HepG2 (cell line): Measurements from ENCODE around the gene SUPT4H1. TPM values are rescaled to one million over a fixed set of nuclear protein-coding genes. Genes with fewer than 3 reads are reported as not detected.

ENCODE experiments used
- ATAC-seq: fragments of 200-7000 bp; cut with Tn5 transposase; 3 replicates; pipeline ENCODE4 v1.9.1; 2020; ENCODE audit warnings: mild to moderate bottlenecking, moderate library complexity
- BruUV-seq: library from RNA; stranded (reverse); fragments of 400-500 nt; replicated peaks from 2 replicates; lab custom pipeline; 2021; lab: Mats Ljungman, UMichigan
- CTCF ChIA-PET: fragments of 300-600 bp; formaldehyde crosslinking; extraction: SDS; loops from one replicate; lab custom pipeline; 2021; ENCODE audit warnings: low total read pairs, inconsistent platforms, low intra/inter-chr PET ratio; lab: Yijun Ruan, JAX
- POLR2A ChIA-PET: fragments of 350-600 bp; sonication (Branson Sonifier 250); formaldehyde crosslinking; loops from one replicate; lab custom pipeline; 2020; ENCODE audit warnings: antibody characterized with exemption, inconsistent platforms; lab: Yijun Ruan, JAX
- DNase-seq: peaks from one replicate; pipeline ENCODE4 v3.0.0-alpha.2; 2015; ENCODE audit warnings: low spot score
- FAIRE-seq: peaks from 3 replicates; lab custom pipeline; 2011; peaks lifted over from hg19 to GRCh38; lab: Jason Lieb, UNC
- H2AFZ ChIP-seq: one replicate; pipeline ENCODE4 v1.6.1; 2011; ENCODE audit warnings: low read length, inconsistent platforms
- H3K27ac ChIP-seq: fragments of 300-600 bp; 3 replicates; pipeline ENCODE4 v1.8.0; 2011; ENCODE audit warnings: mixed run types, mild to moderate bottlenecking, mixed read lengths, low read length, inconsistent platforms; ENCODE audit not compliant: insufficient read depth; ENCODE audit errors: extremely low read length
- H3K27me3 ChIP-seq, 2 experiments: fragments of 200-600 bp in 1 of 2; 2 replicates in 1 of 2; 3 replicates in 1 of 2; pipeline versions ENCODE4 v1.6.0 to v1.8.0; 2011; ENCODE audit warnings: low read length in 2 of 2, mild to moderate bottlenecking in 2 of 2, moderate library complexity in 2 of 2, inconsistent platforms in 1 of 2; ENCODE audit not compliant: insufficient read depth in 2 of 2, control insufficient read depth in 1 of 2
- H3K36me3 ChIP-seq, 2 experiments: fragments of 200-600 bp in 1 of 2; replicated peaks in 1 of 2; 2 replicates in 1 of 2; 3 replicates in 1 of 2; pipeline versions ENCODE4 v1.5.1 to v1.8.0; 2011; ENCODE audit warnings: low read length in 2 of 2, inconsistent platforms in 1 of 2; ENCODE audit not compliant: insufficient read depth in 2 of 2, control insufficient read depth in 1 of 2
- H3K4me1 ChIP-seq: 2 replicates; pipeline ENCODE4 v1.5.1; 2012; ENCODE audit warnings: low read length, inconsistent platforms; ENCODE audit not compliant: insufficient read depth
- H3K4me2 ChIP-seq: 2 replicates; pipeline ENCODE4 v1.6.0; 2011; ENCODE audit warnings: low read depth, low read length, inconsistent platforms
- H3K4me3 ChIP-seq, 3 experiments: fragments of 200-600 bp in 1 of 3; sonication (generic), shearing (Covaris generic) in 1 of 3; replicated peaks in 1 of 3; 2 replicates each; pipeline ENCODE4 v1.5.1; 2011 to 2016; ENCODE audit warnings: low read length in 3 of 3, inconsistent platforms in 2 of 3, low read depth in 2 of 3, mild to moderate bottlenecking in 2 of 3, control low read depth in 1 of 3, mixed read lengths in 1 of 3; ENCODE audit not compliant: insufficient read depth in 1 of 3
- H3K79me2 ChIP-seq: one replicate; pipeline ENCODE4 v1.6.1; 2011; ENCODE audit warnings: low read length, inconsistent platforms; ENCODE audit not compliant: insufficient read depth
- H3K9ac ChIP-seq: 2 replicates; pipeline ENCODE4 v1.6.0; 2011; ENCODE audit warnings: mild to moderate bottlenecking, low read depth, low read length, inconsistent platforms; ENCODE audit not compliant: insufficient read depth
- H3K9me3 ChIP-seq: 2 replicates; pipeline ENCODE4 v1.5.1; 2012; ENCODE audit warnings: mild to moderate bottlenecking, low read length
- H4K20me1 ChIP-seq: 2 replicates; pipeline ENCODE4 v1.6.0; 2011; ENCODE audit warnings: inconsistent platforms, mild to moderate bottlenecking, low read length, moderate library complexity; ENCODE audit not compliant: insufficient read depth
- ASH2L ChIP-seq: fragments of 300-600, 200-600 bp; sonication (generic); IDR thresholded peaks from 2 replicates; pipeline ENCODE4 v1.7.0; 2017; ENCODE audit warnings: low read depth, mild to moderate bottlenecking, moderate library complexity, mixed read lengths, low read length; ENCODE audit not compliant: insufficient read length
- CHD4 ChIP-seq: fragments of 200-600 bp; sonication (generic); IDR thresholded peaks from 2 replicates; pipeline ENCODE4 v1.7.0; 2017; ENCODE audit warnings: mild to moderate bottlenecking, low read length, borderline replicate concordance
- IRF2 ChIP-seq: IDR thresholded peaks from 2 replicates; pipeline ENCODE4 v1.6.1; 2018; ENCODE audit warnings: missing genetic modification reagents, missing compliant biosample characterization
- KLF12 ChIP-seq: sonication (generic); formaldehyde crosslinking; IDR thresholded peaks from 2 replicates; pipeline ENCODE4 v1.4.0; 2020; ENCODE audit warnings: missing genetic modification reagents, borderline replicate concordance
- KMT2A ChIP-seq: sonication (generic); formaldehyde crosslinking; IDR thresholded peaks from 2 replicates; pipeline ENCODE4 v1.4.0; 2020; ENCODE audit warnings: missing genetic modification reagents
- ZMYM3 ChIP-seq: sonication (generic); formaldehyde crosslinking; IDR thresholded peaks from 2 replicates; pipeline ENCODE4 v1.5.1; 2020; ENCODE audit warnings: mild to moderate bottlenecking, missing genetic modification reagents
- ZNF350 ChIP-seq: sonication (generic); formaldehyde crosslinking; IDR thresholded peaks from 2 replicates; pipeline ENCODE4 v1.4.0; 2020; ENCODE audit warnings: mild to moderate bottlenecking, low read depth, missing genetic modification reagents, borderline replicate concordance
- ZNF460 ChIP-seq: sonication (generic); formaldehyde crosslinking; IDR thresholded peaks from 2 replicates; pipeline ENCODE4 v1.5.1; 2020; ENCODE audit warnings: missing genetic modification reagents, mild to moderate bottlenecking, borderline replicate concordance
- ZNF749 ChIP-seq: sonication (generic); formaldehyde crosslinking; IDR thresholded peaks from 2 replicates; pipeline ENCODE4 v1.8.0; 2022; ENCODE audit warnings: mild to moderate bottlenecking, missing genetic modification reagents, moderate library complexity, borderline replicate concordance
- in situ Hi-C: cut with HindIII; loops from 2 replicates; pipeline ENCODE4 v1.10.0; 2017; ENCODE audit warnings: low pct_unique_long_range_greater_than_20kb; ENCODE audit not compliant: extremely low pct_ligation_motif_present
- intact Hi-C: fragments of 100-400 bp; cut with micrococcal nuclease; formaldehyde crosslinking; loops from one replicate; pipeline ENCODE4 v1.10.0; 2022; ENCODE audit not compliant: unreplicated experiment
- polyA plus RNA-seq, 8 experiments: library from polyadenylated mRNA; depleted of rRNA in 3 of 8; stranded (reverse) in 7 of 8; unstranded in 1 of 8; fragments of >200 nt; fragmentation: Illumina TruSeq in 4 of 8; extraction: Trizol in 4 of 8; gene quantifications; 2 replicates each; pipeline versions ENCODE4 v1.2.1 to v1.2.3, GENCODE V29; 2011 to 2016; ENCODE audit warnings: low read depth in 4 of 8, missing spikeins in 1 of 8, mixed read lengths in 1 of 8; ENCODE audit not compliant: insufficient read depth in 1 of 8
- total RNA-seq, 5 experiments: library from RNA; depleted of rRNA; stranded (reverse); fragments of >200 nt; fragmentation: Illumina TruSeq; extraction: Trizol; gene quantifications; 2 replicates each; pipeline ENCODE4 v1.2.3, GENCODE V29; 2016; ENCODE audit warnings: low read depth in 1 of 5
- TF ChIP-seq, protein P1 (sequence below): sonication (generic); formaldehyde crosslinking; IDR thresholded peaks from 2 replicates; pipeline ENCODE4 v1.5.0; 2020; ENCODE audit warnings: missing genetic modification reagents
- TF ChIP-seq, protein P2 (sequence below): fragments of 450-650 bp; IDR thresholded peaks from 2 replicates; pipeline ENCODE4 v1.6.1; 2016
- TF ChIP-seq, protein P3 (sequence below): sonication (generic); formaldehyde crosslinking; IDR thresholded peaks from 2 replicates; pipeline ENCODE4 v1.5.0; 2020; ENCODE audit warnings: mild to moderate bottlenecking, missing genetic modification reagents, borderline replicate concordance
- TF ChIP-seq, protein P4 (sequence below): sonication (generic); formaldehyde crosslinking; IDR thresholded peaks from 2 replicates; pipeline ENCODE4 v1.4.0; 2020; ENCODE audit warnings: missing genetic modification reagents; ENCODE audit errors: not compliant biosample characterization
- TF ChIP-seq, protein P5 (sequence below): sonication (generic); formaldehyde crosslinking; IDR thresholded peaks from 2 replicates; pipeline ENCODE4 v1.8.0; 2022; ENCODE audit warnings: missing genetic modification reagents, mild to moderate bottlenecking, borderline replicate concordance
- TF ChIP-seq, protein P6 (sequence below): IDR thresholded peaks from 2 replicates; pipeline ENCODE4 v1.6.1; 2016; ENCODE audit warnings: low read depth, borderline replicate concordance

SUPT4H1 gene
- total and polyA plus RNA-seq, 2 of the 13 experiments (the other 11 are each of a cell fraction or from before 2014, with no cell fraction given) = 155 to 244 TPM

DNA sequence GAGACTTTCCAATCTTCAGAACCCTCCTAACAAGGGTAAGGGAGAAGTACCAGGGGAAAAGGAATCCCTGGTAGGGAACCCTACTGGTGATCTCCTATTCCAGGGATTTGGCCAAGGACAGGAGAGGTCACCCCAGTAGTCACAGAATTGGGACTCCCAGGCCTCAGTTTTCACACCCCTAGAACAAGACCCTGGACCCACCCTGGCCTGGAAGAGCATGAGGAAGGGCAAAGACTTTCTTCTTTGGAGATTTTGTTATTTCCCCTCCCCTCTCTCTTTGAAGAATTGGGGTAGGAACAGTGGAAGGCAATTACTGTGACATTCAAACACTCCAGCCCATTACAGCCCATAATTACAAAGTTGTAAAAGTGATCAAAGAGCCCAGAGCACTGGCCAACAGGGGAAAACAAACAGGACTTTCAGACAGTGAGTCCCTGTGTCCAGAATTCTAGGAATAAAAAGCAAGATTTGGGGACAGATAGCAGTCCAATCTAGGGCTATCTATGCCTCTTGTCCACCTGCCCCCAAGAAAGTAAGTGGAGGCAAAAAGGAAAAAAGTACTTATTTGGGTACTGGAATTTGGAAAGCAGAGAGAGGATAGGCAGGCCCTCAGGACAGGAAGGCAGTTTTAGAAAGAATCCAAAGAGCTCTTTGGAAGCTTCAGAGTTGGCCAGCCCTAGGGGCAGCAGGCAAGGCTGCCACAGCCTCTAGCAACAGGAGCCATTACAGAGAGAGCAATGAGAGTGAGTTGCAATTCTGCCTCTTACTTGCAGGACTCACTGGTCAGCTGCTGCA lies 13.4 kb upstream of the SUPT4H1 start:
- ChIA-PET CTCF (interaction anchor here (1.2 kb wide), 1 partner anchor 9 kb away, joined by 3 read pairs; no protein-coding TSS in a partner anchor), POLR2A (interaction anchor here (1.5 to 12.9 kb wide), 10 partner anchors 8 to 50 kb away, joined by 5 to 458 read pairs (median 20); partner anchors contain the start of genes RNF43 and SUPT4H1)
- H3K36me3 ChIP-seq = peaks cover 51 to 66% of the 10 kb centered on the region in 2 experiments
- in situ Hi-C loops = no loop called here
- intact Hi-C loops = loop anchor here (2.0 kb wide), 1 partner anchor 15 kb away; no protein-coding TSS in a partner anchor
- H3K27me3 ChIP-seq = no peaks in the 10 kb centered on the region
- FAIRE-seq = no peak
- H3K9me3 ChIP-seq = no peaks in the 10 kb centered on the region
- peak overlapping the region in 1 of 3 experiments; percentile 32; a peak in 1 of 6 replicates for H3K4me3 ChIP-seq
- peak overlapping the region; percentile 70 for H3K4me2 ChIP-seq
- H3K9ac ChIP-seq = peak overlapping the region; percentile 68
- peak; percentile 4; the same call in 2 of the 3 replicates for ATAC-seq
- peaks cover 78% of the 10 kb centered on the region for H3K79me2 ChIP-seq
- no peak overlapping the region for H2AFZ ChIP-seq
- peak; percentile 45 for DNase-seq
- H3K4me1 ChIP-seq = peaks cover 98% of the 10 kb centered on the region
- no peaks in the 10 kb centered on the region for H4K20me1 ChIP-seq
- BruUV-seq = no TSS peak
- peak overlapping the region; percentile 89 for H3K27ac ChIP-seq
- TF ChIP-seq ASH2L (peak; percentile 10), IRF2 (no peak), CHD4 (peak; percentile 65; the same call in 1 of the 2 replicates), ZNF749 (CRISPR knock-in tag) (no peak), KMT2A (CRISPR knock-in tag) (no peak), ZMYM3 (peak; percentile 69), ZNF350 (CRISPR knock-in tag) (0 out of 2 replicates have a peak, but pooled peaks have one; percentile 34), KLF12 (CRISPR knock-in tag) (no peak), ZNF460 (CRISPR knock-in tag) (no peak)
- TF ChIP-seq, protein P1, sequence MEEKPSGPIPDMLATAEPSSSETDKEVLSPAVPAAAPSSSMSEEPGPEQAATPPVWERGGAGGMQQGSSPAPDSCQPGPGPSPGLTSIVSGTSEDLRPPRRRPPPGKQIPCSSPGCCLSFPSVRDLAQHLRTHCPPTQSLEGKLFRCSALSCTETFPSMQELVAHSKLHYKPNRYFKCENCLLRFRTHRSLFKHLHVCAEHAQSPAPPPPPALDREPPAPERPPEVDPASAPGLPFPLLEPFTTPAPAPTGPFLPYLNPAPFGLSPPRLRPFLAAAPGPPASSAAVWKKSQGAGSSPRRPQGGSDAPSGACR = no peak
- TF ChIP-seq, protein P2, sequence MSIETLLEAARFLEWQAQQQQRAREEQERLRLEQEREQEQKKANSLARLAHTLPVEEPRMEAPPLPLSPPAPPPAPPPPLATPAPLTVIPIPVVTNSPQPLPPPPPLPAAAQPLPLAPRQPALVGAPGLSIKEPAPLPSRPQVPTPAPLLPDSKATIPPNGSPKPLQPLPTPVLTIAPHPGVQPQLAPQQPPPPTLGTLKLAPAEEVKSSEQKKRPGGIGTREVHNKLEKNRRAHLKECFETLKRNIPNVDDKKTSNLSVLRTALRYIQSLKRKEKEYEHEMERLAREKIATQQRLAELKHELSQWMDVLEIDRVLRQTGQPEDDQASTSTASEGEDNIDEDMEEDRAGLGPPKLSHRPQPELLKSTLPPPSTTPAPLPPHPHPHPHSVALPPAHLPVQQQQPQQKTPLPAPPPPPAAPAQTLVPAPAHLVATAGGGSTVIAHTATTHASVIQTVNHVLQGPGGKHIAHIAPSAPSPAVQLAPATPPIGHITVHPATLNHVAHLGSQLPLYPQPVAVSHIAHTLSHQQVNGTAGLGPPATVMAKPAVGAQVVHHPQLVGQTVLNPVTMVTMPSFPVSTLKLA = no peak
- TF ChIP-seq, protein P3, sequence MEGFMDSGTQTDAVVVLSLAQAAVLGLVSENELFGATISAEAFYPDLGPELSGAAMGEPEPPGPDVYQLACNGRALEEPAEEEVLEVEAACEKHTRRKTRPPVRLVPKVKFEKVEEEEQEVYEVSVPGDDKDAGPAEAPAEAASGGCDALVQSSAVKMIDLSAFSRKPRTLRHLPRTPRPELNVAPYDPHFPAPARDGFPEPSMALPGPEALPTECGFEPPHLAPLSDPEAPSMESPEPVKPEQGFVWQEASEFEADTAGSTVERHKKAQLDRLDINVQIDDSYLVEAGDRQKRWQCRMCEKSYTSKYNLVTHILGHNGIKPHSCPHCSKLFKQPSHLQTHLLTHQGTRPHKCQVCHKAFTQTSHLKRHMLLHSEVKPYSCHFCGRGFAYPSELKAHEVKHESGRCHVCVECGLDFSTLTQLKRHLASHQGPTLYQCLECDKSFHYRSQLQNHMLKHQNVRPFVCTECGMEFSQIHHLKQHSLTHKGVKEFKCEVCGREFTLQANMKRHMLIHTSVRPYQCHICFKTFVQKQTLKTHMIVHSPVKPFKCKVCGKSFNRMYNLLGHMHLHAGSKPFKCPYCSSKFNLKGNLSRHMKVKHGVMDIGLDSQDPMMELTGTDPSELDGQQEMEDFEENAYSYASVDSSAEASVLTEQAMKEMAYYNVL (CRISPR knock-in tag) = no peak
- TF ChIP-seq, protein P4, sequence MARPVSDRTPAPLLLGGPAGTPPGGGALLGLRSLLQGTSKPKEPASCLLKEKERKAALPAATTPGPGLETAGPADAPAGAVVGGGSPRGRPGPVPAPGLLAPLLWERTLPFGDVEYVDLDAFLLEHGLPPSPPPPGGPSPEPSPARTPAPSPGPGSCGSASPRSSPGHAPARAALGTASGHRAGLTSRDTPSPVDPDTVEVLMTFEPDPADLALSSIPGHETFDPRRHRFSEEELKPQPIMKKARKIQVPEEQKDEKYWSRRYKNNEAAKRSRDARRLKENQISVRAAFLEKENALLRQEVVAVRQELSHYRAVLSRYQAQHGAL (CRISPR knock-in tag) = no peak
- TF ChIP-seq, protein P5, sequence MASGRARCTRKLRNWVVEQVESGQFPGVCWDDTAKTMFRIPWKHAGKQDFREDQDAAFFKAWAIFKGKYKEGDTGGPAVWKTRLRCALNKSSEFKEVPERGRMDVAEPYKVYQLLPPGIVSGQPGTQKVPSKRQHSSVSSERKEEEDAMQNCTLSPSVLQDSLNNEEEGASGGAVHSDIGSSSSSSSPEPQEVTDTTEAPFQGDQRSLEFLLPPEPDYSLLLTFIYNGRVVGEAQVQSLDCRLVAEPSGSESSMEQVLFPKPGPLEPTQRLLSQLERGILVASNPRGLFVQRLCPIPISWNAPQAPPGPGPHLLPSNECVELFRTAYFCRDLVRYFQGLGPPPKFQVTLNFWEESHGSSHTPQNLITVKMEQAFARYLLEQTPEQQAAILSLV (CRISPR knock-in tag) = no peak
- TF ChIP-seq, protein P6, sequence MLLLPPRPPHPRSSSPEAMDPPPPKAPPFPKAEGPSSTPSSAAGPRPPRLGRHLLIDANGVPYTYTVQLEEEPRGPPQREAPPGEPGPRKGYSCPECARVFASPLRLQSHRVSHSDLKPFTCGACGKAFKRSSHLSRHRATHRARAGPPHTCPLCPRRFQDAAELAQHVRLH = 0 out of 2 replicates have a peak, but pooled peaks have one; percentile 12
